ENCODE data around the gene FABP3. TPM values are rescaled to one million over a fixed set of nuclear protein-coding genes. Genes with fewer than 3 reads are reported as not detected.

The FABP3 gene
- total and polyA plus RNA-seq, 2 donors (not counting 3 experiments of a cell fraction or from before 2014, with no cell fraction given): 0.84 to 2.6 TPM

DNA sequence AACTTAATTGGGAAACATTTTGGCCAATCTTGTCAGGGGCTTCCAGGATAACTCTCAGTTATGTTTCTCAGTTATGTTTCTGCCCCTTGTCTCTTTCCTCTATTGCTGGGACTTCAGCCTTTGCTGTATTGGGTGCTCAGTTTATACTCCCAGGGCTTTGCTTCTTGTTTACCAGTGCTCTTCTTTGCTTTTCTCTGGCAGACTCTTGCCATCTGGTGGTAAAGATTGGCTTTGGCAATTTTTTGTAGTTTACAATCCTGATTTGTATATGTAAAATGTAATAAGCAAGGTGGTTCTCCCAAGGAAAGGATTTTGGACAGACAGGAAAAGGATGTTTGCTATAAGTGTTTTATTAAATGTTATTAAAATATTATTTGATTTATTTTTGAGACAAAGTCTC lies 37.9 kb downstream of the FABP3 start:
- no peak overlapping the region for H2AFZ ChIP-seq (ENCODE audit: low read depth, low read length)
- H3K4me2 ChIP-seq (ENCODE audit: insufficient read depth, low read length): no peak overlapping the region
- dilution Hi-C loops (cut with MboI; ENCODE audit: extremely low pct_ligation_motif_present, low sequenced_read_pairs): no loop called here
- H3K9me3 ChIP-seq (replicated peaks; ENCODE audit: control insufficient read depth, insufficient read depth, low read length): no peaks in the 10 kb centered on the region
- no peaks in the 10 kb centered on the region for H3K9me1 ChIP-seq (replicated peaks; ENCODE audit: control insufficient read depth, extremely low read depth, insufficient read depth, low read length)
- FAIRE-seq: no peak
- no peaks in the 10 kb centered on the region for H3K4me1 ChIP-seq (ENCODE audit: control insufficient read depth, extremely low read depth, insufficient read depth, low read length)
- ChIA-PET POLR2A (no interaction called here), CTCF (interaction anchor here (1.0 to 2.5 kb wide), 3 partner anchors 38 to 151 kb away, joined by 3 to 23 read pairs (median 4); partner anchors contain the start of genes SNRNP40 and ZCCHC17)
- BruUV-seq (replicated peaks): no TSS peak
- H3K9ac ChIP-seq (replicated peaks; ENCODE audit: extremely low read depth, insufficient read depth, low read length): no peak overlapping the region
- no peaks in the 10 kb centered on the region for H3K79me2 ChIP-seq (ENCODE audit: control insufficient read depth, insufficient read depth, low read length)
- intact Hi-C loops (cut with micrococcal nuclease): loop anchor here (1.0 kb wide), 1 partner anchor 151 kb away; no protein-coding TSS in a partner anchor
- H3K27ac ChIP-seq (ENCODE audit: insufficient read depth, low read depth, low read length): no peak overlapping the region
- H4K20me1 ChIP-seq (replicated peaks; ENCODE audit: control insufficient read depth, extremely low read depth, insufficient read depth, low read length): no peaks in the 10 kb centered on the region
- TF ChIP-seq GATA2 (IDR thresholded peaks at IDR 0.05; ENCODE audit: insufficient read depth, insufficient read length, low read depth, low read length): no peak
- TF ChIP-seq CTCF (IDR thresholded peaks at IDR 0.05; ENCODE audit: extremely low read depth in 1 of 2, insufficient read depth in 1 of 2, low read depth in 1 of 2, low read length in 2 of 2): peak; percentile 20 to 33
- TF ChIP-seq EZH2 (IDR thresholded peaks at IDR 0.05; ENCODE audit: borderline replicate concordance, low read depth, low read length, severe bottlenecking): no peak
- TF ChIP-seq MYC (IDR thresholded peaks at IDR 0.05; ENCODE audit: low read depth, low read length): no peak
- TF ChIP-seq JUN (IDR thresholded peaks at IDR 0.05; ENCODE audit: borderline replicate concordance, insufficient read depth, insufficient read length, low read depth): no peak
- TF ChIP-seq FOS (IDR thresholded peaks at IDR 0.05; ENCODE audit: borderline replicate concordance, insufficient read depth, low read length): no peak
- H3K27me3 ChIP-seq (ENCODE audit: control insufficient read depth in 2 of 2, insufficient read depth in 2 of 2, low read length in 2 of 2): no peaks in the 10 kb centered on the region
- H3K4me3 ChIP-seq (replicated peaks in 1 of 3; ENCODE audit: insufficient read depth in 1 of 3, low read depth in 1 of 3, low read length in 3 of 3): no peak overlapping the region
- H3K36me3 ChIP-seq (ENCODE audit: control insufficient read depth in 2 of 2, extremely low read depth in 1 of 2, insufficient read depth in 2 of 2, low read length in 2 of 2): peaks cover 0 to 5% of the 10 kb centered on the region in 2 experiments
- peak; percentile 67 for DNase-seq (ENCODE audit: low read depth, low spot score)
